Stimulated activated naive CD4-positive, alpha-beta T cell (primary cell): ENCODE data around the gene SOCS7.
A peak's percentile ranks its signal among the peaks of the same experiment; 100 is the strongest.

Source experiments
- DNase-seq, 6 experiments: peaks; one replicate each; lab custom pipeline; 2025; lab: John Stamatoyannopoulos, UW

The SOCS7 gene

DNA sequence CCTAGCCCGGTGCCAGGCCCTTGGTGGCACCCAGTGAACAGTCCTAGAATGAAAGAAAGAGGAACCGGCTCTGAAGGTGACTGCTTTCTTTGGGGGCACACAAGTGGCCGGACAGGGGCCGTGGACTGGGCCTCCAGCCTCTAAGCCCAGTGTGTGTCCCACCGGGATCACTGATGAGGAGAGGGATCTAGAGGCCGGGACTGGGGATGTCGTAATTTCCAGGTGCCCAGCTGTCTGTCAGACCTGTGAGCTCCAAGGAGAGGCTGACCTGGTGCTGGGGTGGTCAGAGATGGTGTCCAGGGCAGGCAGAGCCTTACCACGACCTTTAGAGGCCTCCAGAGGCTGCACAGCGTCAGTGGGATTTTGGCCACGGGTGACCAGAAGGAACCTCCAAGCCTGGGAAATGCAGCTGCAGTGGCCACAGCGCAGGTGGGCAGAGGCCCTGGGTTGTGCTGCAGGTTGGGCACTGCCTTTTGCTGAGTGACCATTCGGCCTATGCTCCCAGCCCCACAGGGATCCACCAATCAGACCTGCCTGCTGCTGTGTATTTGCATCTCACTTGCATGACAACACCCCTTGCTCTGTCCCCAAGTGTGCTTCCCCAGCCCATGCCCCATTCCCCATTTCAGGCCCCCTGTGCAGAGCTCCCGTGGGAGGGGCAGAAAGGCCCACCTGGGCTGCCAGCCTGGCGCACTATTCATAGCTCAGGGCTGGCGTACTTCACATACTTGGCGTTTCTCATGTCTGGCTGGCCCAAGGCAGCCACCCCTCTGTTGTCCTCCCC lies 89.2 kb downstream of the SOCS7 start:
- DNase-seq, result no peak

DNA sequence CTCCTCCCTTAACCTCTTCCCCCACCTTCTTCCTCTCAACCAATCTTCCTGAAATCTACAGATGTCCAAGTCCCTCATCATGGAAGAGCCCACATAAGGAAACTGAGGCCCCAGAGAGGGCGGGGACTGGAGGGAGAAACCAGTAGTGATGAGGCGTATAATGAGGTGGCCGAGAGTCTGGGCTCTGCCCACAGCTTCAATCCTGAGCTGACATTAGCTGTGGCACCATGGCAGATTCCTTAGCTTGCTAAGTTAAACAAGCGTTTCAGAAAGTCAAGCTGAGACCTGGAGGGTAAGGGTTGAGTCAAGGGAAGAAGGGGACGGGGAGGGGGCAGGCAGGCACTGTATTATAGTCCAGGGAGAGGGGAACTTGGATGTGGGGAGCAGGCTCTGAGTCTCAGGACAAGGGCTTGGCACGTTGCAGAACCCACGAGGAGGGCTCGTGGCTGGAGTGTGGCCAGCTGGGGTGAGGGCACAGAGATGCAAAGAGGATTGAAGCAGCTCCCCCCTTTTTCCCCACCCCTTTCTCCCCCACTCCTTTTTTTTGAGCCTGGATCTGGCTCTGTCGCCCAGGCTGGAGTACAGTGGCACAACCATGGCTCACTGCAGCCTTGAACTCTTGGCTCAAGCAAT lies 89.9 kb downstream of the SOCS7 start:
- DNase-seq, result no peak

DNA sequence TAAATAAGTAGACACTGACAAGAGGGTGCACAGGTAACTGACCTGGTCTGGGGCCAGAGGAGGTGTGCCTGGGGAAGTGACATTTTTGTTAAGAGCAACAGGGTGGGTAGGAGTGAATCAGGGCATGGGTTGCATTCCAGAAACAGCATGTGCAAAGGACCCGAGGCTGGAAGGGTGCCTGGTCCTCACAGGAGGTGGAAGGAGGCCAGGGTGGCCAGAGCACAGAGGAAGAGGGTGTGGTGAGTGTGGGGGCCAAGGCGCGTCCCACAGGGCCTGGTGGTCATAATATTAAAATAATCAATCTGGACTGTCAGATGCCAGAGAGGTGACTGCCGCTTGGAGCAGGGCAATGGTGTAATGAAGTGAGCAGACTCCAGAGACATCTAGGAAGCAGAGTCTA lies 90.9 kb downstream of the SOCS7 start:
- no peak for DNase-seq

DNA sequence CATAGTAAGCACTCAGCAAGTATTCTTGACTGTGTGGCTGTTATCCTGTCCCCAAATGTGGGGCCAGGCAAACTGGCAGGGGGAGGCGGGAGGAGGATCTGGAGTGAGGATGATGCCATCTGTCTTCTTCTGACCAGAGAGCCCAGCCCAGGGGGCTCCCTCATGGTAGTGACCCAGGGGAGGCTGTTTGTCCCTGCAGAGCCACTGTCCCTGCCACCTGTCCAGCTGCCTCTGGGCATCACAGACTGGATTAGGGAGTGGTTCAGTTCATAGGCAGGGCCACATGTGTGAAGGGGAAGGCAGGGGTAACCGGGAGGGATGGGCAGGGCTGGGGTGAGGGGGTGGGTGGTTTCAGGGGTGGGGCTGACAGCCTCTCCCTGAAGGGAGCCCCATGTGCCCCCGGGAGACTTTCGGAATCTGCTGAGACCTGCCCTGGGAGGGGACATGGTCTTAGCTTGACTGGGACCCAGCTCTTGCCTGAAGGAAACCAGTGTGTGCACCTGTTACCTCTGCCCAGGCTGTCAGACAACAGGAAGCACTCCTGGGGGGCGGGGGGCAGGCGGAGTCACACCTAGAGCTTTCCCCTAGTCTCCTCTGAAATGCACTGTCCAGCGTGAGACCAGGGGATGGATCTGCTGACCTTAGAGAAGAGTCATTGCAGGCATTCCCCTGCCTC lies 91.8 kb downstream of the SOCS7 start:
- no peak for DNase-seq

- DNase-seq, result peak; percentile 23 to 59 (median 32)
Observed at GRCh38 chr17:38444151-38444550, 92.5 kb downstream of the SOCS7 start.

GRCh38 chr17:38447502-38448085 lies 96.0 kb downstream of the SOCS7 start:
- DNase-seq, result no peak

DNA sequence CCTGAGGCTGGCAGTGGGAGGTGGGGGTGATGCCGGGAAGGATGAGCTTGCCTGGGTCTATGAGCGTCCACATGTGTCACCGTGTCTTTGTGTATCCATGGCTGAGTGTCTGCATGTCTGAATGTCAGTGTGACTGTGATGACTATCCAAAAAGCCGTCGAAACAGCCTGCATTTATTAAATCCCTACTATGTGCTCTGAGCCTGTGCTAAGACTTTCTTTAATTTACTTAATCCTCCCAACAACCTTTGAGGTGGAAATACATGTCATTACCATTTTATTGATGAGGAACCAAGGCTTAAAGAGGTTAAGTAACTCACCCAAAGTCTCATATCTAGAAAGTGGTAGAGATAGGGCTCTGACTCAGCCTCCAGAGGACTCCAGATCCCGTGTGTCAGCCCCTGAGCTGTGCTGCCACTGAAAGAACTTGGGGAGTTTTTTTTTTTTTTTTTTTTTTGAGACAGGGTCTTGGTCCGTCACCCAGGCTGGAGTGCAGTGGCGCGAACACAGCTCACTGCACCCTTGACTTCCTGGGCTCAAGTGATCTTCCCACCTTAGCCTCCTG lies 96.6 kb downstream of the SOCS7 start:
- DNase-seq, result no peak

- no peak for DNase-seq
Observed at GRCh38 chr17:38449364-38449763, 97.7 kb downstream of the SOCS7 start.

DNA sequence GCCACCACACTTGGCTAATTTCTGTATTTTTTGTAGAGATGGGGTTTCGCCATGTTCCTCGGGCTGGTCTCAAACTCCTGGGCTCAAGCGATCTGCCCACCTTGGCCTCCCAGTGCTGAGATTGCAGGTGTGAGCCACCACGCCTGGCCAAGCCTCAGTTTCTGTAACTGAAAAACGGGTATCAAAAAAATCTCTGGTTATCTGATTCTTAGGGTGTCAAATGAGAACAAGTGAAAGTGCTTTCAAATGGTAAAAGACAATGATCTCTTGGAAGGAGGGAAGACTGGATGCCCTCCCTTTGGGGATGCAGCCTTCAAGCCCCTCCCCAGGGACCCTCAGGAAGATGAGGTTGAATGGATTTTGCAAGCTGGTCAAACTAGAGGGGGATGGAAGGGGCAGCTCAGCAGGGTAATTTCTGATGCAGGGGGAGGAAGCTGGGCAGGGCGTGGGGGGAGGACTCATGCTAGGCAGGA lies 98.9 kb downstream of the SOCS7 start:
- DNase-seq, result no peak

DNA sequence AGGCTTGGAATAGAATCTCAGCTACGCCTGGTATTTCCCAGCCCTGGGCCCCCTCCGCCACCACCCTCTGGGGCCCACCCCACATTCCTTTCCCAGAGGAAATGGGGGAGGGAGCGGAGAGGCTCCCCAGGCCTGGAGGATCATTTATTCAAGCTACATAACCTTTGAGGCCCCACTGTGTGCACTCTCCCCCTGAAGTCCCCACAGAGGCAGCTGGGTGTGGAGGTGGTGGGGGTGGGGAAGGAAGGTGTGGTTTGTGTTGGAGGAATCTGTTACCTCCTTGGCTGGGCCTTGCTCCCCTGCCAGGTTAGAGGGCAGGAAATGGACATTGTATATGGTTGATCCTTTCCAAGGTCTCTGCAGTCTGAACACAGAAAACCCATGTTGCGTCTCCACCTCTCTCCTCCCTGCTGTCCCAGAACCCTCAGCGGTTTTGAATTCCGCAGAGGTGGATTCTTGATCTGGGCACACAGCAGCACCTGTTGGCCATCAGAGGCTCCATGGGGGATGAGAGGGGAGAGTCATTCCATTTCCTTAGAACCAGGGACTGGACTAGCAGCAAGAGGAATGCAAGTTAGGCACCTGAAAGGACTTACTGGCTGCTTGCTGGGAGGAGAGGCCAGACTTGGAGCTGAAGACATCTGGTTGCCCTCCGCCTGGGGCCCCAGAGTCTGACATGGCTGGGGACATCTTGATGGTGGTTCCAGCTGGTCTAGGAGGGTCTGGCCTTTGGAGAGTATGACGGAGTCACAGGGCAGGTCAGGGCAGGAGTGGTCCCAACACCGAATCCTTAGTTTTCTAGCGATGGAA lies 99.6 kb downstream of the SOCS7 start:
- no peak for DNase-seq

- DNase-seq, result no peak
Observed at GRCh38 chr17:38451840-38452529, 100.3 kb downstream of the SOCS7 start.

DNA sequence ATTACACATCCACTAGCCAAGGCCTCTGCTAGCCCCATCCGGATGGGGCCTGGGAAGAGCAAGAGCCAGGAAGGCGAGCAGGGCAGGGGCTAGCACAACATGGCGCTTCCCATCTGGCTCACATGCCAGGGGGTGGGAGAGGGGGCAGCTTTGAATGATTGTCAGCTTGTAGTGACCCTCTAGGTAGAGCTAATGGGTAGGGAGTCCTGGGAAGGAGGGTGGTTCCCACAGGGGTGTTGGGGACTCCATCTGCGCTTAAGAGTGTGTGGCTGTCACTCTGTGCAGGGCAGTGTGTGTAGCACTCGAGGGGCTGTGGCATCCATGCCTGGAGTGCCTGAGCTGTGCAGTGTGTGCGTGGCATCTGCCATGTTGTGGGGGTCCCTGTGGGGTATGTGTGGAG lies 101.1 kb downstream of the SOCS7 start:
- no peak for DNase-seq

GRCh38 chr17:38453951-38454421 lies 102.3 kb downstream of the SOCS7 start:
- DNase-seq, result no peak

DNA sequence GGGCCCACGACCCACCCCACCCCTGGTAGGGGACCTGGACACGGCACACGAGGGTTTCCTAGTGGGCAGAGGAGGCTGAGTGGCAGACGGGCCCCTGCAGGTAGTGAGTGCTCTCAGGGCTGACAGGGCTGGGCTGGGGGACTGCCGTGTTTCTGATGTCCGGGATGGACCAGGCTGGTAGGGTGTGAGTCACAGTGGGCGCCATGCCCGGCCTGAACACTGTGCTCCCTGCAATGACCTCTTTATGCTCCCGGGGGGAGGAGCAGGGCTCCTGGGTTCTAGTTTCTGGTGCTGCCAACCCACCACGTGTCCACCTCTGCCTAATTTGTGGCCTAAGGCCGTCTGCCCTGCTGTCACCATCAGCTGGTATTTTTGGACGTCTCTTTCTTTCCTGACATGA lies 102.9 kb downstream of the SOCS7 start:
- no peak for DNase-seq
